Lung (tissue), 12 donors: ENCODE measurements around the gene NUDT17. TPM values are rescaled to one million over a fixed set of nuclear protein-coding genes. Genes with fewer than 3 reads are reported as not detected.

Source experiments
- ATAC-seq: fragments of 200-7000 bp; cut with Tn5 transposase; one replicate; pipeline ENCODE4 v1.9.1; 2020; ENCODE audit warnings: moderate number of reproducible peaks; ENCODE audit not compliant: insufficient read depth, low FRiP score
- DNase-seq, 3 donors: peaks; one replicate each; pipeline ENCODE4 v3.0.0-alpha.2; 2013 to 2017
- H3K27ac ChIP-seq, 2 donors: one replicate each; pipeline ENCODE4 v1.5.1; 2013; ENCODE audit warnings: mild to moderate bottlenecking in 2 of 2, moderate library complexity in 2 of 2, control low read depth in 1 of 2, inconsistent platforms in 1 of 2, low read depth in 1 of 2, low read length in 1 of 2
- H3K27me3 ChIP-seq, 3 donors: one replicate each; pipeline ENCODE4 v1.5.1; 2013; ENCODE audit warnings: low read length in 2 of 3; ENCODE audit not compliant: control insufficient read depth in 3 of 3, insufficient read depth in 3 of 3
- H3K36me3 ChIP-seq, 4 donors: one replicate each; pipeline ENCODE4 v1.5.1; 2013; ENCODE audit warnings: low read length in 4 of 4, mild to moderate bottlenecking in 1 of 4, moderate library complexity in 1 of 4; ENCODE audit not compliant: control insufficient read depth in 4 of 4, insufficient read depth in 4 of 4
- H3K4me1 ChIP-seq, 5 donors: one replicate each; pipeline ENCODE4 v1.5.1; 2013; ENCODE audit warnings: low read length in 5 of 5, mild to moderate bottlenecking in 2 of 5, moderate library complexity in 1 of 5; ENCODE audit not compliant: control insufficient read depth in 5 of 5, insufficient read depth in 5 of 5
- H3K4me3 ChIP-seq: one replicate; pipeline ENCODE4 v1.5.1; 2013; ENCODE audit warnings: mild to moderate bottlenecking, control low read depth, moderate library complexity
- H3K9ac ChIP-seq, 2 donors: one replicate each; pipeline ENCODE4 v1.5.1; 2013; ENCODE audit warnings: low read length in 2 of 2, control low read depth in 1 of 2; ENCODE audit not compliant: insufficient read depth in 1 of 2
- H3K9me3 ChIP-seq, 4 donors: one replicate each; pipeline ENCODE4 v1.5.1; 2013; ENCODE audit warnings: low read length in 3 of 4, mild to moderate bottlenecking in 1 of 4, moderate library complexity in 1 of 4; ENCODE audit not compliant: control insufficient read depth in 4 of 4, insufficient read depth in 3 of 4
- WGBS, 2 donors: extraction: QIAGEN DNeasy Blood & Tissue Kit; methylation state at CpG; one replicate each; pipeline ENCODE4 v1.1.7; 2013; 5-methylcytosine and 5-hydroxymethylcytosine counted together
- polyA plus RNA-seq, 2 donors: library from polyadenylated mRNA; stranded (reverse); fragments of 200-250 nt; gene quantifications; one replicate each; pipeline ENCODE4 v1.2.1, GENCODE V29; 2013
- total RNA-seq, 2 donors: library from RNA; depleted of rRNA in 1 of 2; stranded (reverse); fragments of >200 nt in 1 of 2; gene quantifications; one replicate each; pipeline ENCODE4 v1.2.1, GENCODE V29; 2014 to 2021
- TF ChIP-seq, protein P1 (sequence below): IDR thresholded peaks from 2 replicates; pipeline ENCODE4 v1.5.1; 2012; ENCODE audit warnings: mild to moderate bottlenecking; ENCODE audit errors: control extremely low read depth, extremely low read depth
- donor health status: control.
- donor health status: control.
- donor health status: Bipolar disorder and iron deficiency.
- donor health status: healthy.
- donor health status: DM: yes; HTN: yes; CAD: no.

NUDT17 gene
- total and polyA plus RNA-seq, 4 donors: 1.6 to 6.2 (median 3.5) TPM

DNA sequence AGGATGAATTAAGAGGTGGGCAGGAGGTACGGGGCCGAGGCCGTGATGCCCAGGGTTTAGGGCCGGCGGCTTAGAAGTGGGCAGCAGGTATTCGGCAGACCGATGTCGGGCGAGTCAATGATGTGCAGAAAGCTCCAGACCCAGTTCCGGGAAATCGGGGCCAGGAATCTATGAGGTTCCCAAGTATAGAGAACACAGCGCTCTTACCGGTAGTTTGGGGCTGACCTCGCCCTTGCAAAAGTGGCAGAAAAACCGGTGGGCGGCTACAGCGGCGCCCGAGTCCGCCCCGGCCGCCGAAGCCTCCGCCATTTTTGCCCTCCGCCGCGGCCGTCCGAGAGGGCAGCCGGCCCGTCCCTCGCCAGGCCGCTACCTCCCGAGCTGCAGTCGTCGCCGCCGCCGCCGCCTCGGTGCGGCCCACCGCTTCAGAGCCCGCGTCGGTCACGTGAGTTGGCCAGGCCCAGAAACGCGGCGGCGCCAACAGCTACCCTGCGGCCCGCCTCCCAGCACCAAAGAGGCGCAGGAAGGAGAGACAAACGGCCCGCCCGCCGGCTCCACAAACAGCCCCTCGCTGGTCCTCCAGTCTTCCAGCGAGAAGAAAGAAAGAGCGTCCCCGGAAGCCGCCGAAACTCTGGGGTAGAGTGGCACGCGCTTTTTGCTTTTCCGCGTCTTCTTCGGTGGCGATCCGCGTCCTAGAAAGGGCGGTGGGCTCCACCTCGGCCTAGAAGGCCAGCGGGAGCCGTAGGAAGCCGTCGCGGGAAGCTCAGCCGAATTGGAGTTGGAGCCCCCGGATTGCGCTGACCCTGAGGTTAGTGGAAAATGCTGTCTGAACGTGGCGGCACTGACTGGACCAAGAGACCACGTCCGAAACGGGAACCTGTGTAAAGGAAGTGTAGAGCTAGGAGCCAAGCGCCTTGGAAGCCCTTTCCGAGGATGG is 21.6 kb upstream of the NUDT17 start, which contains the start of the genes POLR3C and RNF115:
Gene POLR3C (plus strand): TSS at position 636 of the 934 bp plus-strand sequence. CDS start 1,577 bp downstream, outside the sequence.
Gene RNF115 (minus strand): TSS at position 531 of the 934 bp plus-strand sequence. CDS start 222 bp downstream, at position 309.
- Histone ChIP-seq H3K4me3 (peak within 1 kb of the TSS; percentile 68), H3K36me3 (peaks cover 9 to 26% (median 18%) of the 10 kb centered on the region in 4 donors), H3K27me3 (no peaks in the 10 kb centered on the region), H3K4me1 (peaks cover 0 to 8% (median 0%) of the 10 kb centered on the region in 5 donors), H3K9me3 (no peaks in the 10 kb centered on the region), H3K27ac (peak within 1 kb of the TSS; percentile 92 to 95), H3K9ac (peak within 1 kb of the TSS; percentile 81 to 87)
- TF ChIP-seq, protein P1, sequence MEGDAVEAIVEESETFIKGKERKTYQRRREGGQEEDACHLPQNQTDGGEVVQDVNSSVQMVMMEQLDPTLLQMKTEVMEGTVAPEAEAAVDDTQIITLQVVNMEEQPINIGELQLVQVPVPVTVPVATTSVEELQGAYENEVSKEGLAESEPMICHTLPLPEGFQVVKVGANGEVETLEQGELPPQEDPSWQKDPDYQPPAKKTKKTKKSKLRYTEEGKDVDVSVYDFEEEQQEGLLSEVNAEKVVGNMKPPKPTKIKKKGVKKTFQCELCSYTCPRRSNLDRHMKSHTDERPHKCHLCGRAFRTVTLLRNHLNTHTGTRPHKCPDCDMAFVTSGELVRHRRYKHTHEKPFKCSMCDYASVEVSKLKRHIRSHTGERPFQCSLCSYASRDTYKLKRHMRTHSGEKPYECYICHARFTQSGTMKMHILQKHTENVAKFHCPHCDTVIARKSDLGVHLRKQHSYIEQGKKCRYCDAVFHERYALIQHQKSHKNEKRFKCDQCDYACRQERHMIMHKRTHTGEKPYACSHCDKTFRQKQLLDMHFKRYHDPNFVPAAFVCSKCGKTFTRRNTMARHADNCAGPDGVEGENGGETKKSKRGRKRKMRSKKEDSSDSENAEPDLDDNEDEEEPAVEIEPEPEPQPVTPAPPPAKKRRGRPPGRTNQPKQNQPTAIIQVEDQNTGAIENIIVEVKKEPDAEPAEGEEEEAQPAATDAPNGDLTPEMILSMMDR: no peak
- WGBS, 2 donors: 0 to 2% methylated on average over 72 to 89 of the region's 89 CpGs
- ATAC-seq (peak; percentile 95), DNase-seq (peak; percentile 93 to 95 (median 94))

DNA sequence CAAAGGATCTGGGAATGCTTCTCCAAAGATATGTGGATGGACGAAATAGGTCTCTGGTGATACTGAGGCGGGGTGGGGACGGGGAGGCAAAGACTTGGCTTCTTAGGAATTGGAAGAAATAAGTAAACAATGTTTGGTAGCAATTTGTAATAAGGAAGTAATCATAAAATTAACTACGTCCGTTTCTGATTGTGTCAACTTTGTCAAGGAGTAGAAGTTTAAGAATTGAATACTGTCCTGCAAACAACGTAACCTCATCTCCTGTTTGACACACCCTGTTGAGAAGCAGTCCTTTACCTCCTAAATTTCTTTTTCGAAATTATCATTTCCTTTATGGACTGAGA is 21.0 kb upstream of the NUDT17 start:
- ATAC-seq: no peak

DNA sequence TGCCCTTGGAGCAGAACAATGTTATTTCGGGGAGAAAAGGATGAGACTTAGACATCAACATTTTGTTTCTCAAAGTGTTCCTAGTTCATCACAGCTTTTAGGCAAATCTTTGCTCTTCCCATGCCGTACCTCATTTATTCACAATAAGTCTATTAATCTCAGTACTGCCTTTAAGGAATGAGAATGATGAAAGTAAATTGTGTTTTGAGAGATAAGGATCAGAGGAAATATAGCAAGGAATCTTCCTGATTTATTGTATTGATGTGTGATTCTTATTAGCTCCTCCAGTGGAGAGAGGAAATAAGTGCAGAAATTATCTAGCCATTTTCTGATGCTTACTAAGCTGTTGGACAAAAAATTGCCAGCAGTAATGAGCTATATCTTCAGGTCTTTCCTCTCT is 19.4 kb upstream of the NUDT17 start:
- no peak for DNase-seq
- no peaks in the 10 kb centered on the region for H3K9me3 ChIP-seq
- TF ChIP-seq, protein P1: no peak
- no peak overlapping the region for H3K27ac ChIP-seq
- no peaks in the 10 kb centered on the region for H3K27me3 ChIP-seq
- H3K36me3 ChIP-seq: peaks cover 18 to 45% (median 27%) of the 10 kb centered on the region in 4 donors
- no peak overlapping the region for H3K4me3 ChIP-seq
- peaks cover 0 to 8% (median 0%) of the 10 kb centered on the region in 5 donors for H3K4me1 ChIP-seq
- no peak overlapping the region for H3K9ac ChIP-seq
- no peak for ATAC-seq
- WGBS, 2 donors: 89 to 90% methylated on average over 2 of the region's 2 CpGs

More for the DNA sequence above, 21.0 kb upstream of the NUDT17 start:
- H3K27me3 ChIP-seq: no peaks in the 10 kb centered on the region
- H3K4me1 ChIP-seq: peaks cover 0 to 8% (median 0%) of the 10 kb centered on the region in 5 donors
- TF ChIP-seq, protein P1: no peak
- peak overlapping the region; percentile 92 to 95 for H3K27ac ChIP-seq
- peak overlapping the region; percentile 81 to 87 for H3K9ac ChIP-seq
- DNase-seq: no peak
- peaks cover 13 to 33% (median 24%) of the 10 kb centered on the region in 4 donors for H3K36me3 ChIP-seq
- WGBS, 2 donors: 0 to 1% methylated on average over 7 of the region's 7 CpGs
- peak overlapping the region; percentile 68 for H3K4me3 ChIP-seq
- no peaks in the 10 kb centered on the region for H3K9me3 ChIP-seq
